ENCODE results near the gene GREM2.

GREM2 gene

DNA sequence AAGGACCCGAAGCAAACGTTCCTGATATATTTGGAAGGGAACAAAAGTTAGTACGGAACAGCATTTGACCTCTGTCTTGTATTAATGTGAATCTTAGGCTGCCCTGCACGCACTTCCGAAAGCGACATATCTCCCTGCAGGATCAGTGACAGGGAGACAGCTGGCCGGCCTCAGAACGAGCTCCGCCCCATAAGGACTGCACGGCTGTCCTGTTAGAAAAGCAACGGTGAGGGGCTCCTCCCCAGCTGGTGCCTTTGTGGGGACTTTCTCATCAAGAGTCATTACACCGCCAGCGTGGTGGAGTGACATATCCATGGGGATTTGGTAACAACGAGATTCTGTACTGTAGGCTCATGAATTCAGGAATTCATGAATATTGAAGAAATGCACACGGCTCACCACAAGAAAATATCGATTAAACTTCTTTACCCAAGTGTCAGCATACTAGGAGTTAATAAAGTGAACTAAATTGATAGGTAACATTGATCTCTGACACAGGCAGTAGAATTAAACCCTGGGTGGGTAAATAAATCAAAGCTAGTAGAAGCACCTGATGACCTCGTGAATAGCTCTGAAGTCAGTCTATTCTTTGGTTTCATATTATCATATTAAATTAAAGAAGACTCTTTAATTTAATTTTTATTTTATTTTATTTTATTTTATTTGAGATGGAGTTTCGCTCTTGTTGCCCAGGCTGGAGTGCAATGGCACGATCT is 8.1 kb upstream of the GREM2 start:
- in situ Hi-C loops (cut with HindIII; ENCODE audit: low sequenced_read_pairs), result no loop called here
- TF ChIP-seq, protein P1, sequence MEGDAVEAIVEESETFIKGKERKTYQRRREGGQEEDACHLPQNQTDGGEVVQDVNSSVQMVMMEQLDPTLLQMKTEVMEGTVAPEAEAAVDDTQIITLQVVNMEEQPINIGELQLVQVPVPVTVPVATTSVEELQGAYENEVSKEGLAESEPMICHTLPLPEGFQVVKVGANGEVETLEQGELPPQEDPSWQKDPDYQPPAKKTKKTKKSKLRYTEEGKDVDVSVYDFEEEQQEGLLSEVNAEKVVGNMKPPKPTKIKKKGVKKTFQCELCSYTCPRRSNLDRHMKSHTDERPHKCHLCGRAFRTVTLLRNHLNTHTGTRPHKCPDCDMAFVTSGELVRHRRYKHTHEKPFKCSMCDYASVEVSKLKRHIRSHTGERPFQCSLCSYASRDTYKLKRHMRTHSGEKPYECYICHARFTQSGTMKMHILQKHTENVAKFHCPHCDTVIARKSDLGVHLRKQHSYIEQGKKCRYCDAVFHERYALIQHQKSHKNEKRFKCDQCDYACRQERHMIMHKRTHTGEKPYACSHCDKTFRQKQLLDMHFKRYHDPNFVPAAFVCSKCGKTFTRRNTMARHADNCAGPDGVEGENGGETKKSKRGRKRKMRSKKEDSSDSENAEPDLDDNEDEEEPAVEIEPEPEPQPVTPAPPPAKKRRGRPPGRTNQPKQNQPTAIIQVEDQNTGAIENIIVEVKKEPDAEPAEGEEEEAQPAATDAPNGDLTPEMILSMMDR (IDR thresholded peaks at IDR 0.05; ENCODE audit: low read depth, low read length), result no peak
- no peak for DNase-seq (ENCODE audit: low read depth, low spot score)
- H3K4me3 ChIP-seq (ENCODE audit: low read depth, low read length), result no peak overlapping the region

DNA sequence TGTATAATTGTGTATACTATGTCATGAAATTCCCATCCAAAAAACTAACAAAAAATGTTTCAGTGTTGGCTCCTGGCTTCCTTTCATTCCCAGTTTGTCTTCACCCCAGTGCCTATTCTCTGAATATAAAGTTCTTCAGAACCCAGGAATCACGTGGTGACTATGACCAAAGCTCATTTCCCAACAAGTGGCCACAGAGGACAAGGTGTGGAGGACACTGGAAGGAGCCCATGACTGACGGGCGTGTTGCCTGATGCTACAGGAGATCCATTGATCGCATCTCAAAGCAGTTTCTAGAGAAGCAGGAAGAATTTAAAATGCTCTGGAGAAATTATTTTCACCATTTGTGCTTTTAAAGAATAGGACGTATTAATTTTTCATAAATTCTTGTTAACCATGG is 7.4 kb upstream of the GREM2 start:
- TF ChIP-seq, protein P1 (IDR thresholded peaks at IDR 0.05; ENCODE audit: low read depth, low read length), result no peak
- in situ Hi-C loops (cut with HindIII; ENCODE audit: low sequenced_read_pairs), result no loop called here
- no peak overlapping the region for H3K4me3 ChIP-seq (ENCODE audit: low read depth, low read length)
- no peak for DNase-seq (ENCODE audit: low read depth, low spot score)

DNA sequence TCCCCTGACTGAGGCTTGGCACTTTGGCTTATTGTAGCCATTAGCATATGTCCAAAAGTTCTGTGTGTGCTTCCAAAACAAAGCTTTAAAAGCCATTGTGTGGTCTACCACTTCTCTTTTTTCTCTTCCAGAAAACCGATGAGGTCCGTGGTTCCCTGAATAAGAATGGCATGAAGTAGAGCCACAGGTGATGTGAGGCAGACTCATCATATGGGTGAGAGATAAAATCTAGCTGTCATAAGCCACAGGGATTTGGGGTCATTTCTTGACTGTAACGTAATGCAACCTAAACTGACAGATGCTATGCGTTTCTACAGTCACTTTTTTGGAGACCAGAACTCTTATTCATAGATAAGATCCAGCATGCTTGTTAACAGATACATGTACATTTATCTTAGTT is 7.0 kb upstream of the GREM2 start:
- in situ Hi-C loops (cut with HindIII; ENCODE audit: low sequenced_read_pairs), result no loop called here
- DNase-seq (ENCODE audit: low read depth, low spot score), result no peak
- H3K4me3 ChIP-seq (ENCODE audit: low read depth, low read length), result no peak overlapping the region
- TF ChIP-seq, protein P1 (IDR thresholded peaks at IDR 0.05; ENCODE audit: low read depth, low read length), result no peak

DNA sequence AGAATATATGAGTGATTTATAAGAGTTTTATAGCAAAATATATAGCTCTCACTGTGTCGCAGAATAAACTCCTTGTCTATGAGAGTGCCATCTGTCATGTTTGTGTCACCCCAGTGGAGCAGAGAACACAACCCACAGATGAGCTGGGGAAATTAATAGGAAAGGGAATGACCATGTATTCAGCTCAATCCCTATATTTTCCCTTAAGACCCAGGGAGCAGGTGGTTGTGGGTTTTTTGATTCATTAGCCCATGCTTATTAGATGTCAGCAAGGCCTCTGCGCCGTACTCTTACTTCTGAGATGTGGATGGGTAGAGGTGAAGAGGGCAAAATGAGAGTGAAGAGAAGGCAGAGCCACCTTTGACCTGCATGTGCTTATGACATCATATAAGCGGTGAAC is 4.1 kb upstream of the GREM2 start:
- in situ Hi-C loops (cut with HindIII; ENCODE audit: low sequenced_read_pairs), result no loop called here
- H3K4me3 ChIP-seq (ENCODE audit: low read depth, low read length), result no peak overlapping the region
- DNase-seq (ENCODE audit: low read depth, low spot score), result no peak
- TF ChIP-seq, protein P1 (IDR thresholded peaks at IDR 0.05; ENCODE audit: low read depth, low read length), result no peak

DNA sequence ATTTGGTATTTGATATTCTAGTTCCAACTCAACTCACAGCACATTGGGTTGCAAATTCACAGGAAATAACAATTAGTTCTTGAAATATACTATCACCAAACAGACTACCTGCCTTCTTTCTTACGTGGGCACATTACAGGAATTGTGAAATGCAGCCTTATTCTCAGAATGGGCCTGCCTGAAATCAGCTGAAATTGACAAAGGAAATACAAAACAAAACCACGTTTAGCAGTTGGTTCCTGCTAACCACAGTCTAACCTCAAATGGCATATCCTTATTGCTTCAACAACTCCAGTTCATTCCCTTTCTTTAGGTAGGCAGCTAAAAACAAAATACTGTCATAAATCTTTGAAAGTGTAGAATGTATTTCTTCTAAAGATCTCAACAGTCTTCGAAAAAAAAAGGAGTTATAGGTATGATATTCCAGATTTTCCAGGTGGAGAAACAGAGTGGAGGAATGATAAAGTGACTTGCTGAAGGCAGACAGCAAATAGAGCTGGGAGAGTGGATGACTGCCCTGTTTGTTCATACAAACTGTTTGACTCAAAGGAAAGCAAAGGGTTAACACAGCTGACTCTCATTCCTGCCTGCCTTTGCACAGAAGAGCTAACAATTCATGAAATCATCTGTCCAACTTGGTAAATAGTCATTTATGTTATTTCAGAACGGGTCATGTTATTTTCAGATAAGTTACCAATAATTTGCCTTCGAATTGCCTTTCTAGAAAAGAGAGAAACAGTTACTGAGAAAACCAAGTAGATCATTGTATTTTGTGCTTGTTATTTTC is 1.6 kb upstream of the GREM2 start:
- in situ Hi-C loops (cut with HindIII; ENCODE audit: low sequenced_read_pairs), result no loop called here
- TF ChIP-seq, protein P1 (IDR thresholded peaks at IDR 0.05; ENCODE audit: low read depth, low read length), result no peak
- no peak for DNase-seq (ENCODE audit: low read depth, low spot score)
- no peak overlapping the region for H3K4me3 ChIP-seq (ENCODE audit: low read depth, low read length)

DNA sequence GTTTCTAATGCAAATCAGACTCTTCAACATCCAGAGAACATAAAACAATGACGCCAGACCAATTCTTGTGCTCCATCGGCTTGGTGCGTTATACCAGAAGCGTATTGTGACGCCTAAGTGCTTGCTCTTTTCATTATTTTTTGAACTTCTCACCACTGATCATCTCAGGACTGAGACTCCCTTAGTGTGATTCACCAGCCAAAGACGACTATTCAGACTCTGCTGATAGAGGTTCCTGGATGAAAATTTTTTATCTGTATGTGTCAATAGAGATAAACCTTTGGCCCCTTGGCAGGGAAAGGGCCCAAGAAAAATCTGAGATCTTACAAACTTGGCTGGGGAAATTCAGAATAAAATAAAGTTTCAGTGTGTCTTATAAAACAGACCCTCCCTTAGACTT is 856 bp upstream of the GREM2 start:
- in situ Hi-C loops (cut with HindIII; ENCODE audit: low sequenced_read_pairs), result no loop called here
- TF ChIP-seq, protein P1 (IDR thresholded peaks at IDR 0.05; ENCODE audit: low read depth, low read length), result no peak
- H3K4me3 ChIP-seq (ENCODE audit: low read depth, low read length), result no peak overlapping the region

More for the DNA sequence above, 856 bp upstream of the GREM2 start:
- no peak for DNase-seq (ENCODE audit: low read depth, low spot score)

Measured in astrocyte of the spinal cord (primary cell).